Spleen (tissue), 7 donors: Measurements from ENCODE around the gene KCND3.

Experiments
- CTCF ChIP-seq, 11 experiments: fragments of 200-600 bp in 7 of 11; fragments of 450-650 bp in 4 of 11; sonication (generic) in 4 of 11; IDR thresholded peaks in 8 of 11; conservative IDR thresholded peaks in 3 of 11; 1 replicate in 7 of 11; 2 replicates in 4 of 11; pipeline versions ENCODE4 v1.4.0 to v1.8.0; 2016 to 2021; ENCODE audit warnings: antibody characterized with exemption in 11 of 11, inconsistent platforms in 4 of 11, mild to moderate bottlenecking in 1 of 11
- POLR2A ChIP-seq, 3 donors: fragments of 450-650 bp; IDR thresholded peaks; one replicate each; pipeline ENCODE4 v1.5.1; 2017; ENCODE audit warnings: antibody characterized with exemption in 3 of 3, mild to moderate bottlenecking in 1 of 3
- POLR2AphosphoS5 ChIP-seq, 3 donors: sonication (generic); formaldehyde crosslinking; IDR thresholded peaks; one replicate each; pipeline ENCODE4 v1.5.1; 2017; ENCODE audit warnings: antibody characterized with exemption in 3 of 3
- donor health status: DM: no; HTN: no; CAD: no; lungs with moderate emphysema.
- donor health status: DM: no; HTN: no; CAD: no.
- donor health status: DM: no; HTN: no; CAD: no.

- TF ChIP-seq CTCF (IDR thresholded peaks at IDR 0.05 in 8 of 11, conservative IDR thresholded peaks at IDR 0.05 in 3 of 11) (no peak), POLR2AphosphoS5 (IDR thresholded peaks at IDR 0.05) (no peak), POLR2A (IDR thresholded peaks at IDR 0.05) (no peak)
These were observed 213.5 kb downstream of the KCND3 start for GRCh38 chr1:111775966-111776365.
